Panc1 (cell line): Measurements from ENCODE around the gene ENPP7.

Source experiments
- POLR2AphosphoS5 ChIP-seq: IDR thresholded peaks from 2 replicates; pipeline ENCODE4 v1.6.1; 2012; ENCODE audit warnings: mild to moderate bottlenecking, low read depth, low read length, moderate library complexity
- SIN3A ChIP-seq: IDR thresholded peaks from 2 replicates; pipeline ENCODE4 v1.6.1; 2012; ENCODE audit warnings: low read depth, mild to moderate bottlenecking, low read length, moderate library complexity, borderline replicate concordance; ENCODE audit not compliant: insufficient read depth
- TF ChIP-seq, protein P1 (sequence below): fragments of 450-650 bp; IDR thresholded peaks from 2 replicates; pipeline ENCODE4 v1.5.1; 2017; ENCODE audit warnings: mild to moderate bottlenecking
- TF ChIP-seq, protein P2 (sequence below), 2 experiments: IDR thresholded peaks; 2 replicates each; pipeline ENCODE4 v1.6.1; 2011 to 2012; ENCODE audit warnings: low read depth in 2 of 2, control low read depth in 1 of 2, low read length in 1 of 2, mild to moderate bottlenecking in 1 of 2, moderate library complexity in 1 of 2; ENCODE audit not compliant: insufficient read depth in 1 of 2

DNA sequence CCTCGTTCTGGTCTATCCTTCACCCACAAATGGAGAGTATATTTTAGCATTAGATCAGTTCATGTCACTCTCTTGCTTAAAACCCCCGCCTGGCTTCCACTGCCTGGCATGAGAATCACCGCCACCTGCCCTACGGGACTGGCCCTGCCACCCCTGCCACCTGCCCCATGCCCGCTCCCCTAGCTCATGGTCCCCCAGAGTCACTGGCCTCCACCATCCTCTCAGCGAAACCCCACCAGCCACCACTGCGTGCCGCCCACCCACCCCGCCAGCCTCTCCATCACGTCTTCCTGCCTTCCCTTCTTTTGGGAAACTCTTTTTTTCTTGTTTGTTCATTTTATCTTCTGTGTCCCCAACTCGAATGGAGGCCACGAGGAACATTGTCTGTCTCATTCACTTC lies 982 bp upstream of the ENPP7 start:
- TF ChIP-seq SIN3A = no peak
- TF ChIP-seq, protein P1, sequence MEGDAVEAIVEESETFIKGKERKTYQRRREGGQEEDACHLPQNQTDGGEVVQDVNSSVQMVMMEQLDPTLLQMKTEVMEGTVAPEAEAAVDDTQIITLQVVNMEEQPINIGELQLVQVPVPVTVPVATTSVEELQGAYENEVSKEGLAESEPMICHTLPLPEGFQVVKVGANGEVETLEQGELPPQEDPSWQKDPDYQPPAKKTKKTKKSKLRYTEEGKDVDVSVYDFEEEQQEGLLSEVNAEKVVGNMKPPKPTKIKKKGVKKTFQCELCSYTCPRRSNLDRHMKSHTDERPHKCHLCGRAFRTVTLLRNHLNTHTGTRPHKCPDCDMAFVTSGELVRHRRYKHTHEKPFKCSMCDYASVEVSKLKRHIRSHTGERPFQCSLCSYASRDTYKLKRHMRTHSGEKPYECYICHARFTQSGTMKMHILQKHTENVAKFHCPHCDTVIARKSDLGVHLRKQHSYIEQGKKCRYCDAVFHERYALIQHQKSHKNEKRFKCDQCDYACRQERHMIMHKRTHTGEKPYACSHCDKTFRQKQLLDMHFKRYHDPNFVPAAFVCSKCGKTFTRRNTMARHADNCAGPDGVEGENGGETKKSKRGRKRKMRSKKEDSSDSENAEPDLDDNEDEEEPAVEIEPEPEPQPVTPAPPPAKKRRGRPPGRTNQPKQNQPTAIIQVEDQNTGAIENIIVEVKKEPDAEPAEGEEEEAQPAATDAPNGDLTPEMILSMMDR = no peak
- no peak for TF ChIP-seq POLR2AphosphoS5
- TF ChIP-seq, protein P2, sequence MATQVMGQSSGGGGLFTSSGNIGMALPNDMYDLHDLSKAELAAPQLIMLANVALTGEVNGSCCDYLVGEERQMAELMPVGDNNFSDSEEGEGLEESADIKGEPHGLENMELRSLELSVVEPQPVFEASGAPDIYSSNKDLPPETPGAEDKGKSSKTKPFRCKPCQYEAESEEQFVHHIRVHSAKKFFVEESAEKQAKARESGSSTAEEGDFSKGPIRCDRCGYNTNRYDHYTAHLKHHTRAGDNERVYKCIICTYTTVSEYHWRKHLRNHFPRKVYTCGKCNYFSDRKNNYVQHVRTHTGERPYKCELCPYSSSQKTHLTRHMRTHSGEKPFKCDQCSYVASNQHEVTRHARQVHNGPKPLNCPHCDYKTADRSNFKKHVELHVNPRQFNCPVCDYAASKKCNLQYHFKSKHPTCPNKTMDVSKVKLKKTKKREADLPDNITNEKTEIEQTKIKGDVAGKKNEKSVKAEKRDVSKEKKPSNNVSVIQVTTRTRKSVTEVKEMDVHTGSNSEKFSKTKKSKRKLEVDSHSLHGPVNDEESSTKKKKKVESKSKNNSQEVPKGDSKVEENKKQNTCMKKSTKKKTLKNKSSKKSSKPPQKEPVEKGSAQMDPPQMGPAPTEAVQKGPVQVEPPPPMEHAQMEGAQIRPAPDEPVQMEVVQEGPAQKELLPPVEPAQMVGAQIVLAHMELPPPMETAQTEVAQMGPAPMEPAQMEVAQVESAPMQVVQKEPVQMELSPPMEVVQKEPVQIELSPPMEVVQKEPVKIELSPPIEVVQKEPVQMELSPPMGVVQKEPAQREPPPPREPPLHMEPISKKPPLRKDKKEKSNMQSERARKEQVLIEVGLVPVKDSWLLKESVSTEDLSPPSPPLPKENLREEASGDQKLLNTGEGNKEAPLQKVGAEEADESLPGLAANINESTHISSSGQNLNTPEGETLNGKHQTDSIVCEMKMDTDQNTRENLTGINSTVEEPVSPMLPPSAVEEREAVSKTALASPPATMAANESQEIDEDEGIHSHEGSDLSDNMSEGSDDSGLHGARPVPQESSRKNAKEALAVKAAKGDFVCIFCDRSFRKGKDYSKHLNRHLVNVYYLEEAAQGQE (IDR thresholded peaks at IDR 0.05; ENCODE audit: insufficient read depth in 1 of 2, low read depth in 2 of 2, low read length in 1 of 2) = no peak
